GM12865 (cell line): ENCODE results near the gene SF3A2.

ENCODE experiments used
- DNase-seq: peaks from one replicate; pipeline ENCODE4 v3.0.0; 2010; ENCODE audit warnings: low read depth
- H3K4me3 ChIP-seq: 2 replicates; pipeline ENCODE4 v1.5.1; 2011; ENCODE audit warnings: mild to moderate bottlenecking, low read depth, low read length, control low read depth
- CTCF ChIP-seq: IDR thresholded peaks from 2 replicates; pipeline ENCODE4 v1.5.1; 2011; ENCODE audit warnings: low read length, control low read depth, low read depth, inconsistent platforms; ENCODE audit not compliant: insufficient read depth; ENCODE audit errors: missing control alignments

The SF3A2 gene

GRCh38 chr19:2236064-2236313, 635 bp upstream of the SF3A2 start:
- no peak for TF ChIP-seq CTCF
- peak overlapping the region; percentile 76 for H3K4me3 ChIP-seq
- no peak for DNase-seq

- DNase-seq: no peak
- TF ChIP-seq CTCF: no peak
- H3K4me3 ChIP-seq: peak overlapping the region; percentile 76
These were observed 636 bp downstream of the SF3A2 start for GRCh38 chr19:2237051-2237868.

- H3K4me3 ChIP-seq: peak overlapping the region; percentile 76
- no peak for TF ChIP-seq CTCF
- no peak for DNase-seq
These were observed 1.2 kb downstream of the SF3A2 start for GRCh38 chr19:2237869-2238153.

GRCh38 chr19:2239173-2239572, 2.5 kb downstream of the SF3A2 start:
- peak overlapping the region; percentile 76 for H3K4me3 ChIP-seq
- no peak for DNase-seq

GRCh38 chr19:2239771-2240770, 3.4 kb downstream of the SF3A2 start:
- no peak for DNase-seq
- no peak for TF ChIP-seq CTCF
- H3K4me3 ChIP-seq: peak overlapping the region; percentile 76

More at GRCh38 chr19:2239173-2239572, 2.5 kb downstream of the SF3A2 start:
- TF ChIP-seq CTCF: no peak

- DNase-seq: no peak
- H3K4me3 ChIP-seq: no peak overlapping the region
- no peak for TF ChIP-seq CTCF
These were observed 4.5 kb downstream of the SF3A2 start for GRCh38 chr19:2240881-2241760.
